ENCODE data around the gene ZNF862. TPM values are rescaled to one million over a fixed set of nuclear protein-coding genes. Genes with fewer than 3 reads are reported as not detected.

ZNF862 gene
- total and polyA plus RNA-seq, 10 of the 15 experiments (the other 5 are each of a cell fraction or from before 2014, with no cell fraction given), result 0.49 to 7.7 (median 3.5) TPM

DNA sequence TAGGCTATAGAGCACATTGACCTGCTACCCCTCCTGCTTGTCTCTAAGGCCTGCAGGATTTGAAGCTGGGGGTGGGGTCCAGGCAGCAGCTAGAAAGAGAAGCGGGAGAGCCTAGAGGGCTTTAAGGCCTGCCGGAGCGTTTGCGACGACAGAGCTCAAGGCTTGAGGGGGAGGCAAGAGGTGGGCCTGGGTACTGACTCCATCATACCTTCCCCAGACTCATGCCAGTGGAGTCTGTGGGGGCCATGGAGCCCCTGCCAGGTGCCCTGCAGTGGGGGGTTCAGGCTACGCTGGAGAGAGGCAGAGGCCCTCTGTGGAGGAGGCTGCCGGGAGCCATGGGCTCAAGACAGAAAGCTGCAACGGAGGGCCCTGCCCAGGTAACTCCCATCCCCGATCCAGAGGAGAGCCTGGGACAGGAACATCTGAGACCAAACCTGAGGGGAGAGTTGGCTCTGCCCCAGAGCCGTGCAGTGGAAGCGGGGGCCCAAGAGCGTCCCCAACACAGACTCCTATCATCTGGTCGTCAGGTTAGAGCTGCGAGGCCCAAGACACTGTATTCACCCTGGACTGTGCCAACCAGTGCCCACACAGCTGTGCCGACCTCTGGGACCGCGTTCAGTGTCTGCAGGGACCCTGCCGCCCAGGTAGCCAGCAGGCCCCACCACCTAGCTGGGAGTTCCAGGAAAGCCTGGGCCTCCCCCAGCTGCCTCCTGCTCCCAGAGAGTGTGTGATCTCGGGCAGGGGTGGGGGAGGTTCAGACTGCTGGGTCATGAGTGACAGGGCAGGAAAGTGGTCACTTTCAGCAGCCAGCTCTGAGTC lies 13.2 kb upstream of the ZNF862 start:
- FAIRE-seq (no peak), ATAC-seq (no peak), DNase-seq (ENCODE audit: low read depth, low spot score) (no peak)
- in situ Hi-C loops (cut with MboI) (no loop called here), intact Hi-C loops (cut with micrococcal nuclease; ENCODE audit: unreplicated experiment) (no loop called here)
- H3K4me2 ChIP-seq (ENCODE audit: control insufficient read depth, insufficient read depth), result no peak overlapping the region
- H3K9me3 ChIP-seq (replicated peaks; ENCODE audit: control insufficient read depth, insufficient read depth, low read length), result no peaks in the 10 kb centered on the region
- H3K4me1 ChIP-seq (ENCODE audit: control insufficient read depth, insufficient read depth, low read length), result no peaks in the 10 kb centered on the region
- H3K27me3 ChIP-seq (replicated peaks in 1 of 2; ENCODE audit: control insufficient read depth in 2 of 2, insufficient read depth in 2 of 2, low read length in 1 of 2), result peaks cover 0 to 2% of the 10 kb centered on the region in 2 experiments; a peak in 2 of 4 replicates
- H3K4me3 ChIP-seq, result no peak overlapping the region
- H2AFZ ChIP-seq (ENCODE audit: control insufficient read depth, low read depth, low read length), result no peak overlapping the region
- ChIA-PET RAD21 (ENCODE audit: unreplicated experiment) (no interaction called here), SMC1A (ENCODE audit: uncharacterized antibody, unreplicated experiment) (no interaction called here), CTCF (no interaction called here), POLR2A (no interaction called here)
- WGBS (ENCODE audit: insufficient coverage, insufficient replicate concordance, low lambda C conversion rate, missing lambda C conversion rate), result 58% methylated on average over 19 of the region's 19 CpGs
- H3K79me2 ChIP-seq (ENCODE audit: control insufficient read depth, insufficient read depth, low read length), result no peaks in the 10 kb centered on the region
- no peaks in the 10 kb centered on the region for H3K36me3 ChIP-seq (ENCODE audit: control insufficient read depth in 2 of 2, insufficient read depth in 2 of 2, low read length in 1 of 2)
- BruUV-seq (replicated peaks), result no TSS peak
- no peak overlapping the region for H3K27ac ChIP-seq (ENCODE audit: control insufficient read depth, insufficient read depth)
- TF ChIP-seq MYC (IDR thresholded peaks at IDR 0.05; ENCODE audit: insufficient read depth, insufficient read length, insufficient replicate concordance, low read length, severe bottlenecking) (no peak), TBL1XR1 (IDR thresholded peaks at IDR 0.05; ENCODE audit: low read depth, low read length) (no peak), NR2C1 (IDR thresholded peaks at IDR 0.05) (no peak), EP300 (IDR thresholded peaks at IDR 0.05; ENCODE audit: borderline replicate concordance in 1 of 2, control insufficient read depth in 1 of 2, low read depth in 2 of 2, low read length in 2 of 2) (no peak), KLF5 (IDR thresholded peaks at IDR 0.05; ENCODE audit: partially characterized antibody) (no peak), HCFC1 (IDR thresholded peaks at IDR 0.05; ENCODE audit: low read length) (no peak), BMI1 (IDR thresholded peaks at IDR 0.05; ENCODE audit: borderline replicate concordance) (no peak)
- no peaks in the 10 kb centered on the region for H4K20me1 ChIP-seq (ENCODE audit: control insufficient read depth, insufficient read depth)
- no peak overlapping the region for H3K9ac ChIP-seq (ENCODE audit: control insufficient read depth, insufficient read depth, low read length)

Measured in GM12878 (cell line).